Measurements from ENCODE around the gene DCAF11.

Gene DCAF11

DNA sequence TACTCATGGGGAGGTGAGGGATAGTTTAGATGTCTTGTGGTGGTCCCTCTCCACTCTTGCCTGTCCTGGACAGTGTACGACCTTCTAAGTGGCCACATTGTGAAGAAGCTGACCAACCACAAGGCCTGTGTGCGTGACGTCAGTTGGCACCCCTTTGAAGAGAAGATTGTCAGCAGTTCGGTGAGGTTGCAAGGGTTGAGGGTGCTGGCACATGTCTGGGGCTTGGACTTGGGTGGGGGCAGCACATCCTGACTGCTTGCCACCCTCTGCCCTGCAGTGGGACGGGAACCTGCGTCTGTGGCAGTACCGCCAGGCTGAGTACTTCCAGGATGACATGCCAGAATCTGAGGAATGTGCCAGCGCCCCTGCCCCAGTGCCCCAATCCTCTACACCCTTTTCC is 8.3 kb downstream of the DCAF11 start:
- Histone ChIP-seq H3K4me3 (ENCODE audit: insufficient read depth, low read length, poor library complexity, severe bottlenecking) (no peak overlapping the region), H3K4me2 (ENCODE audit: low read depth, low read length, poor library complexity, severe bottlenecking) (no peak overlapping the region), H3F3A (ENCODE audit: insufficient read depth) (no peaks in the 10 kb centered on the region), H4K20me1 (ENCODE audit: low read depth, low read length) (no peaks in the 10 kb centered on the region), H3K27me3 (ENCODE audit: low read length) (no peaks in the 10 kb centered on the region), H3K9me2 (replicated peaks; ENCODE audit: insufficient read depth, low read length) (no peaks in the 10 kb centered on the region), H3K79me2 (ENCODE audit: insufficient read depth, low read length) (no peaks in the 10 kb centered on the region), H3K27ac (ENCODE audit: low read depth, low read length) (no peak overlapping the region), H3K36me3 (ENCODE audit: low read length) (no peaks in the 10 kb centered on the region), H3K9me3 (ENCODE audit: insufficient read depth, low read length) (no peaks in the 10 kb centered on the region), H3K9ac (ENCODE audit: low read length) (no peak overlapping the region), H2AFZ (ENCODE audit: low read depth, low read length, severe bottlenecking) (no peak overlapping the region)
- TF ChIP-seq EZH2phosphoT487 (conservative IDR thresholded peaks at IDR 0.05; ENCODE audit: low read length) = no peak
- TF ChIP-seq, protein P1, sequence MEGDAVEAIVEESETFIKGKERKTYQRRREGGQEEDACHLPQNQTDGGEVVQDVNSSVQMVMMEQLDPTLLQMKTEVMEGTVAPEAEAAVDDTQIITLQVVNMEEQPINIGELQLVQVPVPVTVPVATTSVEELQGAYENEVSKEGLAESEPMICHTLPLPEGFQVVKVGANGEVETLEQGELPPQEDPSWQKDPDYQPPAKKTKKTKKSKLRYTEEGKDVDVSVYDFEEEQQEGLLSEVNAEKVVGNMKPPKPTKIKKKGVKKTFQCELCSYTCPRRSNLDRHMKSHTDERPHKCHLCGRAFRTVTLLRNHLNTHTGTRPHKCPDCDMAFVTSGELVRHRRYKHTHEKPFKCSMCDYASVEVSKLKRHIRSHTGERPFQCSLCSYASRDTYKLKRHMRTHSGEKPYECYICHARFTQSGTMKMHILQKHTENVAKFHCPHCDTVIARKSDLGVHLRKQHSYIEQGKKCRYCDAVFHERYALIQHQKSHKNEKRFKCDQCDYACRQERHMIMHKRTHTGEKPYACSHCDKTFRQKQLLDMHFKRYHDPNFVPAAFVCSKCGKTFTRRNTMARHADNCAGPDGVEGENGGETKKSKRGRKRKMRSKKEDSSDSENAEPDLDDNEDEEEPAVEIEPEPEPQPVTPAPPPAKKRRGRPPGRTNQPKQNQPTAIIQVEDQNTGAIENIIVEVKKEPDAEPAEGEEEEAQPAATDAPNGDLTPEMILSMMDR (IDR thresholded peaks at IDR 0.05; ENCODE audit: insufficient read depth, low read length, poor library complexity, severe bottlenecking) = no peak

DNA sequence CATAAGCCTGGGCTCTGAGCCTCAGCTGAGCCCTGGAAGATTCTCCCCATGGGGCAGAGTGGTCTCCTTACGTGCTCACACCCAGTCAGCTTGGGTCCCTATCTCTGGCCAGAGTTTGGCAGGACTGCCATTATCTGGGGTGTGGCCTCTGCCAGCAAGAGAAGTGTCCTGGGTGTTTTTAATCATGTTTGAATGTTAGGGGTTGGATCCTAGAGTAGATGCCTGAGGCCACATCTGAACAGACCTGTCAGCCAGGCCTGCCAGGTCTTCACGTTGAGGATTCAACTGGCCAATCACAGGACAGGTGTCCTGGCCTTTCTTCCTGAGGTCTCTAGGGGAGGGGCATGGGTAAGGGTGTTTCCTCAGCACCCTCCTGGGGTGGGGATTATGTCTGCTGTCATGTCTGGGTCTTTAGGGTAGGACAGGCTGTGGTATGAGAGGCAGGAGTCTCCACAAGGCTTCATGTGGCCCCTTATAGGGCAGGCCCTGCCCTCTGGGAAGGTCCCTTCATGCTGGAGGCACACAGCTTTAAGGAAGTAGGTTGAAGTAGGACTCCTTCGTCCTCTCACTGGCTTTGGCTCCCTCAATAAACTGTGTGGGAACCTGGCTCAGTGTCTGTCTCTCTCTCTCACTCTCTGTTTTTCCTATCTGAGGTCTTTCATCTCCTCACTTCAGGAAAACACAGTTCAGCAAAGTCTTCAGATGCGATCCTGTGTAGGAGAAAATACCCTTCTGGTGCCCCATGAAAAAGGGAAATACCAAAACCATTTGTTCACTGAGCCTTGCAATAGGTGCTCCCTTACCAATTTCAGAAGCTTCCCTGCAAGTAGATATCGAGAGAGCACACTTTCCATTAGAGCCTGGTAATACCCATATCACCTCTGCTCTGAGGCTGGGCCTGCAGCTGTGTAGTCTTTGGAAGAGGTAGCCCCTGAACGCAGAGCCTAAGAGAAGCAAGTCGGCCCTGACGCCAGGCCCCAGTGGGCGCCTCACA is 9.1 kb downstream of the DCAF11 start:
- Histone ChIP-seq H3K9me3 (ENCODE audit: insufficient read depth, low read length) (no peaks in the 10 kb centered on the region), H4K20me1 (ENCODE audit: low read depth, low read length) (no peaks in the 10 kb centered on the region), H3K9me2 (replicated peaks; ENCODE audit: insufficient read depth, low read length) (no peaks in the 10 kb centered on the region), H3K27ac (ENCODE audit: low read depth, low read length) (no peak overlapping the region), H3K4me2 (ENCODE audit: low read depth, low read length, poor library complexity, severe bottlenecking) (no peak overlapping the region), H3F3A (ENCODE audit: insufficient read depth) (no peaks in the 10 kb centered on the region; the same call in 1 of the 2 replicates), H3K4me3 (ENCODE audit: insufficient read depth, low read length, poor library complexity, severe bottlenecking) (no peak overlapping the region), H3K36me3 (ENCODE audit: low read length) (no peaks in the 10 kb centered on the region), H3K9ac (ENCODE audit: low read length) (no peak overlapping the region), H2AFZ (ENCODE audit: low read depth, low read length, severe bottlenecking) (no peak overlapping the region), H3K27me3 (ENCODE audit: low read length) (no peaks in the 10 kb centered on the region), H3K79me2 (ENCODE audit: insufficient read depth, low read length) (no peaks in the 10 kb centered on the region)
- no peak for TF ChIP-seq EZH2phosphoT487 (conservative IDR thresholded peaks at IDR 0.05; ENCODE audit: low read length)
- TF ChIP-seq, protein P1 (IDR thresholded peaks at IDR 0.05; ENCODE audit: insufficient read depth, low read length, poor library complexity, severe bottlenecking) = no peak

DNA sequence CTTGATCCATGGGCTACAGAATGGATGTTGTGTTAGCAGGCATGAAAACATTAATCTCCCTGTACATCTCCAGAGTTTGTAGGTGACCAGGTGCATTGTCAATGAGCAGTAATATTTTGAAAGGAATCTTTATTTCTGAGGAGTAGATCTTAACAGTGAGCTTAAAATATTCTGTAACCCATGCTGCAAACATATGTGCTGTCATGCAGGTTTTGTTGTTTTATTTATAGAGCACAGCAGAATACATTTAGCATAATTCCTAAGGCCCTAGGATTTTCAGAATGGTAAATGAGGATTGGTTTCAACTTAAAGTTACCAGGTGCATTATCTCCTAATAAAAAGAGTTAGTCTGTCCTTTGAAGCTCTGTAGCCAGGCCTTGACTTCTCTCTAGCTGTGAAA is 12.4 kb downstream of the DCAF11 start:
- no peak overlapping the region for H3K4me2 ChIP-seq (ENCODE audit: low read depth, low read length, poor library complexity, severe bottlenecking)
- H2AFZ ChIP-seq (ENCODE audit: low read depth, low read length, severe bottlenecking) = no peak overlapping the region
- no peak overlapping the region for H3K27ac ChIP-seq (ENCODE audit: low read depth, low read length)
- H3K9ac ChIP-seq (ENCODE audit: low read length) = no peak overlapping the region
- no peaks in the 10 kb centered on the region for H4K20me1 ChIP-seq (ENCODE audit: low read depth, low read length)
- no peaks in the 10 kb centered on the region for H3K9me2 ChIP-seq (replicated peaks; ENCODE audit: insufficient read depth, low read length)
- no peak overlapping the region for H3K4me3 ChIP-seq (ENCODE audit: insufficient read depth, low read length, poor library complexity, severe bottlenecking)
- no peaks in the 10 kb centered on the region for H3K36me3 ChIP-seq (ENCODE audit: low read length)
- no peaks in the 10 kb centered on the region for H3K27me3 ChIP-seq (ENCODE audit: low read length)
- H3K79me2 ChIP-seq (ENCODE audit: insufficient read depth, low read length) = no peaks in the 10 kb centered on the region
- no peaks in the 10 kb centered on the region for H3K9me3 ChIP-seq (ENCODE audit: insufficient read depth, low read length)
- TF ChIP-seq EZH2phosphoT487 (conservative IDR thresholded peaks at IDR 0.05; ENCODE audit: low read length) = no peak
- TF ChIP-seq, protein P1 (IDR thresholded peaks at IDR 0.05; ENCODE audit: insufficient read depth, low read length, poor library complexity, severe bottlenecking) = no peak
- no peaks in the 10 kb centered on the region; the same call in 1 of the 2 replicates for H3F3A ChIP-seq (ENCODE audit: insufficient read depth)
